DND-41 (cell line): ENCODE measurements around the gene KLF17.

ENCODE experiments used
- EZH2 ChIP-seq: IDR thresholded peaks from 3 replicates; pipeline ENCODE4 v1.6.1; 2012; ENCODE audit warnings: borderline replicate concordance, low read depth, mild to moderate bottlenecking, moderate library complexity, low read length, inconsistent platforms; ENCODE audit not compliant: severe bottlenecking
- TF ChIP-seq, protein P1 (sequence below): IDR thresholded peaks from 2 replicates; pipeline ENCODE4 v1.5.1; 2012; ENCODE audit warnings: borderline replicate concordance, low read length, moderate library complexity, mild to moderate bottlenecking; ENCODE audit not compliant: poor library complexity, severe bottlenecking; ENCODE audit errors: extremely low read depth

DNA sequence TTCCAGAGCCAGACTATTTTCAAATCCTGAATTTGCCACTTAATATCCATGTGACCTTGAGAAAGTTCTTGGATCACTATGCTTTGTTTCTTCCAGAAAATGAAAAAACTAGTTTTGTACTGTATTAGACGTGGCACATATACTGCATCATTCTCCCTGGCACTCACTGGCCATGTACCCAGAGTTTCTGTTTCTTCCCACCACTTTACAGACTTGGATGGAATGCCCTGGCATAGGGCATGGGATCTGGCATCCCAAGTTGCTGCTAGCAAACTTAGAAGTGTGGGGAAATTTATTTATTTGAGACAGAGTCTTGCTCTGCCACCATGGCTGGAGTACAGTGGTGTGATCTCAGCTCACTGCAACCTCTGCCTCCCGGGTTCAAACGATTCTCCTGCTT is 12.8 kb downstream of the KLF17 start:
- TF ChIP-seq, protein P1, sequence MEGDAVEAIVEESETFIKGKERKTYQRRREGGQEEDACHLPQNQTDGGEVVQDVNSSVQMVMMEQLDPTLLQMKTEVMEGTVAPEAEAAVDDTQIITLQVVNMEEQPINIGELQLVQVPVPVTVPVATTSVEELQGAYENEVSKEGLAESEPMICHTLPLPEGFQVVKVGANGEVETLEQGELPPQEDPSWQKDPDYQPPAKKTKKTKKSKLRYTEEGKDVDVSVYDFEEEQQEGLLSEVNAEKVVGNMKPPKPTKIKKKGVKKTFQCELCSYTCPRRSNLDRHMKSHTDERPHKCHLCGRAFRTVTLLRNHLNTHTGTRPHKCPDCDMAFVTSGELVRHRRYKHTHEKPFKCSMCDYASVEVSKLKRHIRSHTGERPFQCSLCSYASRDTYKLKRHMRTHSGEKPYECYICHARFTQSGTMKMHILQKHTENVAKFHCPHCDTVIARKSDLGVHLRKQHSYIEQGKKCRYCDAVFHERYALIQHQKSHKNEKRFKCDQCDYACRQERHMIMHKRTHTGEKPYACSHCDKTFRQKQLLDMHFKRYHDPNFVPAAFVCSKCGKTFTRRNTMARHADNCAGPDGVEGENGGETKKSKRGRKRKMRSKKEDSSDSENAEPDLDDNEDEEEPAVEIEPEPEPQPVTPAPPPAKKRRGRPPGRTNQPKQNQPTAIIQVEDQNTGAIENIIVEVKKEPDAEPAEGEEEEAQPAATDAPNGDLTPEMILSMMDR, result no peak
- TF ChIP-seq EZH2, result no peak
